Skeletal muscle tissue (tissue), 4 donors: ENCODE data around the gene MAD1L1. TPM values are rescaled to one million over a fixed set of nuclear protein-coding genes. Genes with fewer than 3 reads are reported as not detected.

Experiments used
- H3K27ac ChIP-seq: one replicate; pipeline ENCODE4 v1.7.0; 2013; ENCODE audit warnings: mild to moderate bottlenecking, low read depth, low read length, inconsistent platforms
- H3K27me3 ChIP-seq, 3 donors: one replicate each; pipeline ENCODE4 v1.7.0; 2013; ENCODE audit warnings: low read length in 3 of 3; ENCODE audit not compliant: control insufficient read depth in 3 of 3, insufficient read depth in 3 of 3
- H3K36me3 ChIP-seq, 3 donors: one replicate each; pipeline ENCODE4 v1.7.0; 2013; ENCODE audit warnings: low read length in 3 of 3; ENCODE audit not compliant: control insufficient read depth in 3 of 3, insufficient read depth in 3 of 3
- H3K4me1 ChIP-seq, 3 donors: one replicate each; pipeline ENCODE4 v1.7.0; 2013; ENCODE audit warnings: low read length in 3 of 3, mild to moderate bottlenecking in 3 of 3; ENCODE audit not compliant: control insufficient read depth in 3 of 3, insufficient read depth in 3 of 3
- H3K4me3 ChIP-seq, 3 donors: one replicate each; pipeline ENCODE4 v1.7.0; 2013; ENCODE audit warnings: low read length in 3 of 3
- H3K9ac ChIP-seq, 3 donors: one replicate each; pipeline ENCODE4 v1.7.0; 2013; ENCODE audit warnings: low read length in 3 of 3, mild to moderate bottlenecking in 3 of 3, moderate library complexity in 2 of 3, low read depth in 1 of 3
- H3K9me3 ChIP-seq, 3 donors: one replicate each; pipeline ENCODE4 v1.7.0; 2013; ENCODE audit warnings: low read length in 3 of 3; ENCODE audit not compliant: control insufficient read depth in 3 of 3
- total RNA-seq: library from RNA; depleted of rRNA; stranded (reverse); fragments of >200 nt; gene quantifications from one replicate; pipeline ENCODE4 v1.2.3, GENCODE V29; 2014
- donor health status: Osteomylitis.

The MAD1L1 gene
- total RNA-seq, 1 donor from 2014 or later: 42.3 TPM

DNA sequence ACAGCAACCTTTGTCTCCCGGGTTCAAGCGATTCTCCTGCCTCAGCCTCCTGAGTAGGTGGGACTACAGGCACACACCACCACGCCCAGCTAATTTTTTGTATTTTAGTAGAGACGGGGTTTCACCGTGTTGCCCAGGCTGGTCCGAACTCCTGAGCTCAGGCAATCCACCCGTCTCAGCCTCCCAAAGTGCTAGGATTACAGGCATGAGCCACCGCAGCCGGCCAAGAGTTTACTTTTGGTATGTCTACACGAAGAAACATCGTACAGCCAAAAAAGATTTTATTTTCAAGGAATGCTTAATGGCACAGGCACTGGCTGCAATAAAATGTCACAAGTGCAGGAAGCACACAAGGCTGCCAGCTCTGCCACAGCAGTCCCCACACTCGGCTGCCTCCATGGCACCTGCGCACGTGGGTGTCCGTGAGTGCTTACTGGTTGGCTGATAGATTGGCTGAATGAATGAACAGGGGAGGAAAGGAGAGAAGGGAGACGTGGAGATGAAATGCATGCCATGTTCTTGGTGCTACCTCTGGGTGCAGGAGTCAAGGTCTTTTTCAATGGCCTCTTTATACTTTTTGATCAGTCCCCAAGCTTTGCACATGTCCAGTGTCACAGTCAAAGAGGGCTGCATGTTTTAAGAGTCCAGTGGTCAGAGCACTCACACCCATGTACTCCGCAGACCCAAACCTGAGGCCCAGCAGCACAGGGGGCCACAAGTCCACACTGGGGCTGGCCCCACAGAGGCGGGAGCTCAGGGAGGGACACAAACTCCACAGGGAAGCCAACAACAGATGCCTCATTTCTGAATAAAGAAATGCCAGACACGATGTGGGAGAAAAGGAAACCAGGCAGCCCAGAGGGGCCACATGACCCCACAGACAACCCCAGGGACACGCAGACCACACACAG lies 198.2 kb downstream of the MAD1L1 start:
- H3K4me3 ChIP-seq: no peak overlapping the region
- no peak overlapping the region for H3K9ac ChIP-seq
- no peaks in the 10 kb centered on the region for H3K9me3 ChIP-seq
- H3K36me3 ChIP-seq: no peaks in the 10 kb centered on the region
- H3K27me3 ChIP-seq: no peaks in the 10 kb centered on the region
- H3K27ac ChIP-seq: no peak overlapping the region
- peaks cover 0 to 24% (median 2%) of the 10 kb centered on the region in 3 donors for H3K4me1 ChIP-seq

DNA sequence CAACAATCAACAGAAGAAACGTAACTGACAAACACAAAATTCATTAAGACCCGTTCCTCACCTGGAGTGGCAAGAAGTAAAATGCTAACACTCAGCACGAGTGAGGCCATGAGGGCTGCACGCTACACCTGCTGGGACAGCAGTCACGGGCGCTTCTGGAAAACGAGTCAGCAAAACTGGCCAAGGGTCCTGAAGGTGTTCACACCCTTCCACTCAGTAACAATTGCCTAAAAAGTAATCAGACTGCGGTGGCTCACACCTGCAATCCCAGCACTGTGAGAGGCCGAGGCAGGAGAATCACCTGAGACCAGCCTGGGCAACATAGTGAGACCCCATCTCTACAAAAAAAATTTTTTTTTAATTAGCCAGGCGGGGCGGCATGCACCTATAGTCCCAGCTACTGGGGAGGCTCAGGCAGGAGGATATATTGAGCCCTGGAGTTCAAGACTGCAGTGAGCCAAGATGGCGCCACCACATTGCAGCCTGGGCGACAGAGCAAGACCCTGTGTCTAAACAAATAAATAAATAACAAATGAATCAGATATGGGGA lies 199.1 kb downstream of the MAD1L1 start:
- Histone ChIP-seq H3K36me3 (peaks cover 0 to 2% (median 0%) of the 10 kb centered on the region in 3 donors), H3K9me3 (peaks cover 0 to 3% (median 0%) of the 10 kb centered on the region in 3 donors), H3K27me3 (no peaks in the 10 kb centered on the region), H3K9ac (no peak overlapping the region), H3K4me3 (no peak overlapping the region), H3K27ac (no peak overlapping the region), H3K4me1 (peaks cover 0 to 20% (median 2%) of the 10 kb centered on the region in 3 donors)

DNA sequence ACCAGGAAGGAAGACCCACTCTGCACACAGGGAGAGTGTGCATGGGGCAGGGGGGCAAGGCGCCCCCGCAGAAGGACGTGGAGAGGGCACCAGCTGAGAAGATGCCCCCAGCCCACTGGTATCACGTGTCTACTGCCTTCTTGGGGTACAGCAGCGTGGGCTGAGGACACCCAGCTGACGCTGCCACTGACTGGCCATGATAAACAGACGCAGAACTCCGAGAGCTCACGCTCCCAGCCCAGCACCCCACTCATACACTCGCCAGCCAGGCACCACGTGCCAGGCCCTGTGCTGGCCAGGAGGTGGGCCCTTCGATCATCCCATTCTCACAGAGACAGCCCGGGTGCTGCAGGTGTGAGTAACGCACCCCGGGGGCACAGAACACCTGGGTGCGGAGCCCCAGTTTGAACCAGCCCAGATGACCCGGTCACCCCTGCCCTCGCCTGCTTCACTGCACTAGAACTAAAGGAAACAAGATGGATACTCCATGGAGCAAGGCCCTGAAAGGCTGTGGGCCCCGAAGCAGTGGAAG lies 199.8 kb downstream of the MAD1L1 start:
- Histone ChIP-seq H3K9me3 (peaks cover 0 to 6% (median 0%) of the 10 kb centered on the region in 3 donors), H3K4me3 (no peak overlapping the region), H3K36me3 (peaks cover 0 to 2% (median 0%) of the 10 kb centered on the region in 3 donors), H3K9ac (no peak overlapping the region), H3K27ac (no peak overlapping the region), H3K27me3 (no peaks in the 10 kb centered on the region), H3K4me1 (peaks cover 0 to 16% (median 2%) of the 10 kb centered on the region in 3 donors)

GRCh38 chr7:2032030-2032875 lies 200.5 kb downstream of the MAD1L1 start:
- no peak overlapping the region for H3K9ac ChIP-seq
- H3K4me1 ChIP-seq: peaks cover 0 to 10% (median 2%) of the 10 kb centered on the region in 3 donors
- peaks cover 0 to 2% (median 0%) of the 10 kb centered on the region in 3 donors for H3K36me3 ChIP-seq
- H3K9me3 ChIP-seq: peaks cover 0 to 6% (median 0%) of the 10 kb centered on the region in 3 donors
- no peaks in the 10 kb centered on the region for H3K27me3 ChIP-seq
- no peak overlapping the region for H3K27ac ChIP-seq
- H3K4me3 ChIP-seq: no peak overlapping the region

- H3K4me1 ChIP-seq: peaks cover 0 to 8% (median 2%) of the 10 kb centered on the region in 3 donors
- H3K9ac ChIP-seq: no peak overlapping the region
- no peaks in the 10 kb centered on the region for H3K27me3 ChIP-seq
- no peak overlapping the region for H3K4me3 ChIP-seq
- no peak overlapping the region for H3K27ac ChIP-seq
- peaks cover 0 to 6% (median 0%) of the 10 kb centered on the region in 3 donors for H3K9me3 ChIP-seq
- peaks cover 0 to 2% (median 0%) of the 10 kb centered on the region in 3 donors for H3K36me3 ChIP-seq
Observed at GRCh38 chr7:2031451-2031845, 201.3 kb downstream of the MAD1L1 start.

DNA sequence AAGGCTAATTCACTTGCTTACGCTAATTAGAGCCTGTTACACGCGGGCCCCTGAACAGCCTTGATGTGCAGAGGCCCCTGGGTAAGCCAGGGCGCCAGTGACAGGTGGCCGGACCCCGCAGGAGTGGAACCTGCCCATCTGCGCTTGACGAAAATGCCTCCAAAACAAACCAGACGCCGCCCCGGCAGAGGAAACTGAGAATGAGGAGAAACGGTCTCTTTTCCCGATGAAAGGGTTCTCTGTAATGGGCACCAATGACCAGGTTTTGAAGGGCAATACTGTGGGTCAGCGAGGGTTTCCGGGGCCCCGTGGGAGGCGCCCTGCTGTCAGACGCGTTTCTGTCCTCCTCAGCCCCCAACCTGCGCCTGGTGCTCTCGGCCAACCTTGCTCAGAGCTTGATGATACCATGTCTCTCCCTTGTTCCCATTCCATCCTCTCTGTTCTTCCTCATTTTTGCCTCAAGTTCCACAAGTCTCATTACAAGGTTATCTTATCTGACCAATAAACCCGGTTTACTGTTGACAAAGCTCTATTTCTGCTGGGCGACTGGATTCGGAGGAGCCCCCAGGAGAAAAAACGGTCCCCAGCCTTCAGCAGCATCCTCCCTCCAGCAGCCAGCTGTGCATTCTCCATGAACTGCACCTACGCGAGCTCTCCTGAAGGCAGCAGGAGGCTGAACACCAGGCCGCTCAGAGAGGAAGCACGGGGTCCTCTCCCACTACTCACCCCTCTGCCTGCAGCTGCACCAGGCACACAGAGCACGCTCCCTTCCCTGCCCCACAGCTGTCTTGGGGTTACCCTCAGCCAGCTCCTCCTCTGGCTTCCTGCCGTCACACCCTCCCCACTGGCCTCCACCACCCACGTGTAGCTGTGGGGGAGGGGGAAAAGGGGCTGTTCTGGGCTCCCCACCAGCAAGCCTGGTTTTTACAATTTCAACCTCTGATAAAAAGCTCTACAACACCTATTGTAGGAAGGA lies 202.0 kb downstream of the MAD1L1 start:
- Histone ChIP-seq H3K27ac (no peak overlapping the region), H3K9me3 (peaks cover 0 to 6% (median 0%) of the 10 kb centered on the region in 3 donors), H3K4me1 (peaks cover 0 to 8% (median 2%) of the 10 kb centered on the region in 3 donors)

DNA sequence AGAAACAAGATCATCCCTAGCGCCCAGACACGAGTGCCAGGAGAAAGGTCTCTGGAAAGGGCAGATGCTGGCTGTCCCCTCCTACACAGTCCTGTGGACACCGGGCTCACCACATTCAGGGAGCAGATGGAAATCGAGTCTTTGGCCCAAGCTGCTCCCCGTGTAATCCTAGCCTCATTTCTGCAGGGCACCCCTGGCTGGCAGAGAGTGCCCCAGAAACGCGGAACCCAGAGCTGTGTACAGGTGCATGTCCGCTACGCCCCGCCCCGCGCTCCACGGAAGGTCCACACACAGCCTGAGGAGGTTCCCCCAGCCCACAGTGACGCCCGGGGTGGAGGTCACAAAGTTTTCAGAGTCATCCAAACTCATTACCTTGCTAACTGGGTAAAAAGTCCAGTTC lies 202.8 kb downstream of the MAD1L1 start:
- Histone ChIP-seq H3K27ac (no peak overlapping the region), H3K9me3 (peaks cover 0 to 6% (median 2%) of the 10 kb centered on the region in 3 donors), H3K9ac (no peak overlapping the region), H3K36me3 (peaks cover 0 to 2% (median 0%) of the 10 kb centered on the region in 3 donors), H3K4me3 (no peak overlapping the region), H3K27me3 (no peaks in the 10 kb centered on the region), H3K4me1 (peaks cover 0 to 8% (median 2%) of the 10 kb centered on the region in 3 donors)

More for the DNA sequence above, 202.0 kb downstream of the MAD1L1 start:
- Histone ChIP-seq H3K36me3 (peaks cover 0 to 2% (median 0%) of the 10 kb centered on the region in 3 donors), H3K27me3 (no peaks in the 10 kb centered on the region), H3K9ac (no peak overlapping the region), H3K4me3 (no peak overlapping the region)

DNA sequence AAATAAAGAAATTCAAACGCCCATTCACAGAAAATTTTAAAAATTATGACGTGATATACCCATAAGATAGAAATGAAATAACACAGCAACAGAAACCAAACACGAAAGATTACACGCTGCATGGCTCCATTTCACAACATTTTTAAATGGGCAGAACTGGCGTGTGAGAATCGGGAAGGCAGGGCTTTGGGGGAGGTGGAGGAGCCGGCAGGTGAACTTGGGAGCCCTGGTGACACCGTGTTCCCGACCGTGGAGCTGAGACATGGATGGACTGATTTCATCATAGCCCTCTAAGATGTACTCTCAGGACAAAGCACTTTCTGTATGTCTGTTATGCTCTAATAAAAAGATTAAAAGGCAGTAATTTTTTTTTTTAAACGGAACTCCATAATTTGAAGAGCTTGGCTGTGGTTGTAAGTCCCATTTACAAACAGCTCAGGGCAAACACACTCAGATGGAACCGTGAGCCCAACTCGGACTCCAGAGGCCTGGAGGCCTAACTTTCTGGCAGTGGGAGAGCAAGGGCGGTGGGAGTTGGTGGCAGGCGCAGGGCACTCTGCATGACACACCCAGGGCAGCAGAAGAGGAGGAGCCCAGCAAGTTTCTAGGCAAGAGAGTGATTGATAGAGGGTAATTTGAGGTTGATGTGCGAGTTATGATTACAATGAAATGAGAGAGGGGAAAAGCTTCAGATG lies 203.4 kb downstream of the MAD1L1 start:
- H3K27me3 ChIP-seq: no peaks in the 10 kb centered on the region
- peaks cover 0 to 8% (median 2%) of the 10 kb centered on the region in 3 donors for H3K4me1 ChIP-seq
- peaks cover 0 to 2% (median 0%) of the 10 kb centered on the region in 3 donors for H3K36me3 ChIP-seq
- no peak overlapping the region for H3K9ac ChIP-seq
- no peak overlapping the region for H3K27ac ChIP-seq
- H3K4me3 ChIP-seq: no peak overlapping the region
- peaks cover 0 to 6% (median 2%) of the 10 kb centered on the region in 3 donors for H3K9me3 ChIP-seq
